RCC 7860 (cell line): ENCODE data around the gene ZNF749.
A peak's percentile ranks its signal among the peaks of the same experiment; 100 is the strongest.
"Not testable (repeated sequence)": the region's sequence is repeated elsewhere in the genome, so short reads cannot be mapped to it uniquely, and the experiment has no call there.

Source experiments
- DNase-seq: peaks from one replicate; pipeline ENCODE4 v3.0.0-alpha.2; 2015; ENCODE audit warnings: low spot score
- FAIRE-seq: peaks from 2 replicates; lab custom pipeline; 2012; peaks lifted over from hg19 to GRCh38; lab: Jason Lieb, UNC

The ZNF749 gene

DNA sequence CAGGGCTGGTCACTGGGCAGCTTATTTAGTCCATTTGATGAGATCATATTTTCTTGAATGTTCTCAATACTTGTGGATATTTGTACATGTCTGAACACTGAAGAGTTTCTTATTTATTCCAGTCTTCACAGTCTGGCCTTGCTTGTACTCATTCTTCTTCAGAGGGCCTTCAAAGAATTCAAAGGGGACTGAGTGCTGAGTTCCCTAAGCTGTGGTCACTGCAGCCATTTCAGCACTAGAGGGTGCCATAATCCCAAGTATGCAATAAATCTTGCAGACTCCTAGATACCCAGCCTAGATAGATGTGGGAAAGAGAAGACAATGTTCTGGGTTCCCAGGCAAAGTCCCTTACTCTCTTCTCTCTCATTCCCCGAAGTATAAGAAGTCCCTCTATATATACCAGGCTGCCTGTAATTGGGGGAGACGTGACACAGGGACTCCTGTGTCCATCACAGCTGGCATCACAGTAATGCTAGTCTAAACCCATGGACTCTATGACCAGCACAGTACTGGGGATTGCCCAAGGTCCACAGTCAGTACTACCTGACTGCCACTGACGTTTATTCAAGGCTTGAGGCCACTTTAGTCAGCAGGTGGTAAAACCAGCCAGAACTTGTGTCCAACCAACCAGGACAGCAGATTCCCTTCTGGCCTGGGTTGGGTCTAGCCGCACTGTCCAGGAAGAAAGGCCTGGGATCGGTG is 30.7 kb downstream of the ZNF749 start:
- peak; percentile 7 for DNase-seq

DNA sequence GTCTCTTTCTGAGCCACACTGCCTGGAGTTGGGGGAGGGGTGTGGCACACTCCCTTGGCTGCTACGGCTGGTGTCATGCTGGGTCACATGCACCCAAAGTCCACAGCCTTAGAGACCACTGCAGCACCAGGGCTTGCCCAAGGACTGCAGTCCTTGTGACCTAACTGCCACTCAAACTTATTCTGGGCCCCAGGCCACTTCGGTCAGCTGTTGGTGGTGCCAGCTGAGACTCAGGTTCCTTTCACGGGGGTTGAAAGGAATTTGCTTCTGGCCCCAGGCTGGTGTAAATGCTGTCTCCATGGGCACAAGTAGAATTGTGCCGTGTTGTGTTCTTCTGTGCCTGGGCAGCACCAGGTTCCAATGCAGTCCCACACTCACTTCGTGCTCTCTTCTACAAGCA is 31.4 kb downstream of the ZNF749 start:
- DNase-seq (no peak), FAIRE-seq (no peak)

More for the DNA sequence above, 30.7 kb downstream of the ZNF749 start:
- FAIRE-seq: no peak

DNA sequence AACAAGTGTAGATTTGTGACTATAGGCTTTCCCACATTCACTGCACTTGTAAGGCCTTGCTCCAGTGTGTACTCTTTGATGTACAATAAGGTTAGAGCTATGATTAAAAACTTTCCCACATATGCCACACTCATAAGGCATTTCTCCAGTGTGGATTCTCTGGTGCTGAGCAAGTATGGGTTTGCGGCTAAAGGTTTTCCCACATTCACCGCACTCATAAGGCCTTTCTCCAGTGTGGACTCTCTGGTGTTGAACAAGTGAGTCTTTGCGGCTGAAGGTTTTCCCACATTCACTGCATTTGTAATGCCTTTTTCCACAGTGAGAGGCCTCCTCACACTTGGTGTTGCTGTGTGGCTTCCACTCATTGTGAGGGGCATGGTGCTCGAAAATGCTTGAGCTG is 38.5 kb downstream of the ZNF749 start:
- FAIRE-seq (no peak), DNase-seq (no peak)

DNA sequence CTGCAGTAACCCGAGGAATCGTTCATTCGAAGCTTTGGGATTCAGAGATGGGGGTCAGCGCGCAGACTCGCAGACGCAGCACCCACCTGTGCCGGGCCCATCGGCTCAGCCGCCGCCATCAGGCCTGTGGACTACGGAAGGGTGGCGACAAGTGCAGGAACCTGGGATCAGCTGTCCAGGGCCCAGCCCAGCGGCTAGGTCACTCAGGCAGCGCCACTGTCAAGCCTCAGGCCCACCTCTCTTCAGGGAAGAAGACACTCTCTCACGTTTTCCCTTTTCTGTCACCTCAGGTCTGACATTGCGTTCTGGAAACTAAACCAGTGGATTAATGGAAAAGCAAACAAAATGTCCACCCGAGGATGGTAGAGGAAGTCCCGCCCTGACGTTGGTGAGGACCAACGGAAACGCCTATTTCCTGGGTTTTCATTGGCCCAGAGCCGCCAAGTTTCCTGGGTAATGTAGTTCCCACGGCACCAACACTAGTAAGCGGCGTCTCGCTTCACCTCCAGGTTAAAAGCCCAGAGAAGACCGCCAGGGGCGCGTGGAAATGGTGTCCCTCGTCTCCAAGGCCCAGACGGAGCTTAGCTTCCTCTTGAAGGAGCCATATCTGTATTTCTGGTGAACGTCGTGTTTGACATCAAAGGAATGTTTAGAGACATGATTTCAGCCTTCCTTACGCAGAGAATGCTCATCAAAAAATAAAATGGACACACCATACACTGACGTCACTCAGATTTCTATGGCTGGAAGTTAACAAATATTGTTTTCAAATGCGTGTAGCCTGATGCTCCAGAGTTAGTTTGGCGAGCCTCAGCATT is 42.3 kb downstream of the ZNF749 start, which contains the start of gene ZNF772:
Gene ZNF772 (minus strand): TSS at position 376 of the 818 bp plus-strand sequence. CDS start 257 bp downstream, at position 119.
- DNase-seq (peak; percentile 69), FAIRE-seq (peak; percentile 57)

DNA sequence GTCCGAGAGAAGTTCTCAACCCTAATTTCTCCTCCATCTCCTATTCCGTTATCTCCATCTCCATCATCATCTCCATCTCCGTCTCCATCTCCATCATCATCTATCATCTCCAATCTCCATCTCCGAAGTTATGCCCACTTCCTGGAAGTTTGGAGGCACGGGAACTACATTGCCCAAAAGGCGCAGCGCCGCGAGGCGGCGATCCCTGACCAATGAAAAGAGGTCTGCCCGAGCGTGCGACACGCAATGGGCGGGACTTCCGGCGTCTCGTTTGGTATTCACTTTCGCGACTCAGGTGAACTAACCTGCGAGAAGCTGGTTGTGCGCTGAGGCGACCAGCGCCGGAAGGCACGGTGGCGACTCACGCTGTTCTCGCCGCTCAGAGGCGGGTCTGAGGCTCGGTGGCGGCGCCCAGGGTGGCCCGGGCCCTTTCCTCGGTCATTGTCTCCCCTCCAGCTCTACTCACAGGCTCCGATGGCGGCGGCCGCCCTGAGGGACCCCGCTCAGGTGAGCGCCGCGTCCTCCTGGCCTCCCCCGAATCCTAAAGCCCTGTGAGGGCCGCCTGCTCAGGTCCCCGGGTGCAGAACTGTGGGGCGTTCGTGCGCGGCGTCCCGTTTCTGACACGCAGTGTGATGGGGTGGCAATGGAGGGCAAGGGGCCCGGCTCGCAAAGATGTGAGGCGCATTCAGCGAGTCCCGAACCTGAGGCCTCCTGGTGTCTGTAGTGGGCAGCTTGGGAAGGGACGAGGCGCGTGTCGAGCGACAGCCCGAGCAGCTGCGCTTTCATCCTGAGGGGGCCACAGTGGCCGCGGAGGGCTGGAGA is 52.6 kb downstream of the ZNF749 start, which contains the start of gene ZNF419:
Gene ZNF419 (plus strand): TSS at position 274 of the 822 bp plus-strand sequence. CDS start 201 bp downstream, at position 475.
- FAIRE-seq: peak; percentile 70

DNA sequence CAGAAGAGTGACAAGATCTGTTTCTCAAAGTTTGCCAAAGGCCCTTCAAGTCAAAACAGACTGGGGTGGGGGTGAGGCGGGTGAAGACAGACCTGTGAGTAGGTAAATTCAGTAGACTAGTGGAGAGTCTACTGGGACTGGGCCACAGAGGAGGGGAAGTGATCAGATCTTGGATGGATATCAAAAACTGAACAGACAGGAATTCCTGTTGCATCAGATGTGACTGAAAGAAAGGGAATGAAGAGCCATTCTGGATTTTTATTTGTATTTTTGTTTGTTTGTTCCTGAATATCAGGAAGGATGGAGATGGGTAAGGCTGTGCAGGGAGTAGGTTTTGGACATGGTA is 53.1 kb downstream of the ZNF749 start:
- not testable (repeated sequence) for FAIRE-seq, DNase-seq

More for the DNA sequence above, 52.6 kb downstream of the ZNF749 start, which contains the start of gene ZNF419:
- peak; percentile 61 for DNase-seq
